Endothelial cell of umbilical vein (primary cell): ENCODE measurements around the gene U2AF2. TPM values are rescaled to one million over a fixed set of nuclear protein-coding genes. Genes with fewer than 3 reads are reported as not detected.

Experiments used
- BruUV-seq: library from RNA; stranded (reverse); fragments of 400-500 nt; replicated peaks from 2 replicates; lab custom pipeline; 2021; lab: Mats Ljungman, UMichigan
- CTCF ChIA-PET: fragments of 300-600, 350-600 bp; sonication (Branson Sonifier 250); formaldehyde crosslinking; loops from one replicate; lab custom pipeline; 2021; ENCODE audit warnings: antibody characterized with exemption, inconsistent platforms; lab: Charles Lee
- POLR2A ChIA-PET: fragments of 300-600, 350-600 bp; sonication (Branson Sonifier 250); formaldehyde crosslinking; loops from one replicate; lab custom pipeline; 2021; ENCODE audit warnings: antibody characterized with exemption, inconsistent platforms; lab: Charles Lee
- DNase-seq: peaks from one replicate; pipeline ENCODE4 v3.0.0-alpha.2; 2011; ENCODE audit warnings: low read depth, low spot score
- FAIRE-seq: peaks from 2 replicates; lab custom pipeline; 2011; peaks lifted over from hg19 to GRCh38; lab: Jason Lieb, UNC
- H2AFZ ChIP-seq: 2 replicates; pipeline ENCODE4 v1.6.0; 2012; ENCODE audit warnings: low read depth, low read length, control low read depth, inconsistent platforms
- H3K27ac ChIP-seq: 2 replicates; pipeline ENCODE4 v1.5.1; 2011; ENCODE audit warnings: low read depth, mild to moderate bottlenecking, control low read depth, low read length, moderate library complexity; ENCODE audit not compliant: insufficient read depth
- H3K27me3 ChIP-seq, 2 experiments: 2 replicates each; pipeline versions ENCODE4 v1.6.0 to v1.6.1; 2011; ENCODE audit warnings: low read length in 2 of 2, mixed read lengths in 1 of 2; ENCODE audit not compliant: control insufficient read depth in 2 of 2, insufficient read depth in 2 of 2
- H3K36me3 ChIP-seq, 2 experiments: 2 replicates in 1 of 2; 3 replicates in 1 of 2; pipeline ENCODE4 v1.5.1; 2011; ENCODE audit warnings: low read length in 2 of 2, mild to moderate bottlenecking in 1 of 2, moderate library complexity in 1 of 2; ENCODE audit not compliant: control insufficient read depth in 2 of 2, insufficient read depth in 2 of 2; ENCODE audit errors: extremely low read depth in 1 of 2
- H3K4me1 ChIP-seq: 3 replicates; pipeline ENCODE4 v1.5.1; 2011; ENCODE audit warnings: mild to moderate bottlenecking, low read length; ENCODE audit not compliant: control insufficient read depth, insufficient read depth; ENCODE audit errors: extremely low read depth
- H3K4me2 ChIP-seq: 2 replicates; pipeline ENCODE4 v1.6.1; 2011; ENCODE audit warnings: low read length, control low read depth, mixed read lengths; ENCODE audit not compliant: insufficient read depth
- H3K4me3 ChIP-seq, 3 experiments: fragments of 200-600 bp in 1 of 3; sonication (generic), shearing (Covaris generic) in 1 of 3; replicated peaks in 1 of 3; 2 replicates each; pipeline ENCODE4 v1.5.1; 2011 to 2016; ENCODE audit warnings: control low read depth in 3 of 3, low read length in 3 of 3, mild to moderate bottlenecking in 2 of 3, inconsistent platforms in 1 of 3, low read depth in 1 of 3, moderate library complexity in 1 of 3; ENCODE audit not compliant: insufficient read depth in 1 of 3
- H3K79me2 ChIP-seq: 2 replicates; pipeline ENCODE4 v1.6.0; 2012; ENCODE audit warnings: low read length, inconsistent platforms; ENCODE audit not compliant: control insufficient read depth, insufficient read depth
- H3K9ac ChIP-seq: replicated peaks from 2 replicates; pipeline ENCODE3; 2011; ENCODE audit warnings: low read length, control low read depth; ENCODE audit not compliant: insufficient read depth; ENCODE audit errors: extremely low read depth
- H3K9me1 ChIP-seq: replicated peaks from 3 replicates; pipeline ENCODE4 v1.6.0; 2011; ENCODE audit warnings: mild to moderate bottlenecking, low read length; ENCODE audit not compliant: control insufficient read depth, insufficient read depth; ENCODE audit errors: extremely low read depth
- H3K9me3 ChIP-seq: replicated peaks from 2 replicates; pipeline ENCODE4 v1.5.1; 2012; ENCODE audit warnings: low read length, inconsistent platforms; ENCODE audit not compliant: control insufficient read depth, insufficient read depth
- H4K20me1 ChIP-seq: replicated peaks from 2 replicates; pipeline ENCODE3; 2011; ENCODE audit warnings: mild to moderate bottlenecking, low read length; ENCODE audit not compliant: control insufficient read depth, insufficient read depth; ENCODE audit errors: extremely low read depth
- CTCF ChIP-seq, 2 donors: IDR thresholded peaks; 1 replicate in 1 of 2; 2 replicates in 1 of 2; pipeline ENCODE4 v1.5.1; 2011; ENCODE audit warnings: low read length in 2 of 2, mild to moderate bottlenecking in 2 of 2, moderate library complexity in 2 of 2, control low read depth in 1 of 2, inconsistent platforms in 1 of 2, low read depth in 1 of 2; ENCODE audit not compliant: insufficient read depth in 1 of 2; ENCODE audit errors: extremely low read depth in 1 of 2
- EZH2 ChIP-seq: IDR thresholded peaks from 2 replicates; pipeline ENCODE4 v1.6.1; 2012; ENCODE audit warnings: borderline replicate concordance, low read depth, mild to moderate bottlenecking, moderate library complexity, low read length, inconsistent platforms; ENCODE audit not compliant: severe bottlenecking
- FOS ChIP-seq: IDR thresholded peaks from 2 replicates; pipeline ENCODE4 v1.6.1; 2011; ENCODE audit warnings: mild to moderate bottlenecking, low read length, moderate library complexity, borderline replicate concordance; ENCODE audit not compliant: insufficient read depth
- GATA2 ChIP-seq: IDR thresholded peaks from 2 replicates; pipeline ENCODE4 v1.7.0; 2011; ENCODE audit warnings: low read depth, mild to moderate bottlenecking, moderate library complexity, mixed read lengths, low read length; ENCODE audit not compliant: insufficient read length, insufficient read depth
- JUN ChIP-seq: IDR thresholded peaks from 2 replicates; pipeline ENCODE4 v1.6.1; 2011; ENCODE audit warnings: borderline replicate concordance, low read depth; ENCODE audit not compliant: insufficient read length, insufficient read depth
- MAX ChIP-seq: IDR thresholded peaks from 2 replicates; pipeline ENCODE4 v1.6.1; 2011; ENCODE audit not compliant: insufficient read depth, insufficient read length
- MYC ChIP-seq: IDR thresholded peaks from one replicate; pipeline ENCODE4 v1.6.1; 2011; ENCODE audit warnings: mild to moderate bottlenecking, low read depth, low read length
- POLR2A ChIP-seq: IDR thresholded peaks from 2 replicates; pipeline ENCODE4 v1.6.1; 2012; ENCODE audit warnings: low read depth, mild to moderate bottlenecking, control low read depth, low read length
- POLR2AphosphoS5 ChIP-seq: IDR thresholded peaks from 2 replicates; pipeline ENCODE4 v1.6.1; 2012; ENCODE audit warnings: low read depth, mild to moderate bottlenecking, control low read depth, low read length, moderate library complexity; ENCODE audit not compliant: insufficient read depth
- dilution Hi-C: fragments of 300-500 bp; cut with MboI; formaldehyde crosslinking; loops from one replicate; pipeline ENCODE4 v1.15.0; 2019; ENCODE audit warnings: low sequenced_read_pairs; ENCODE audit not compliant: extremely low pct_ligation_motif_present
- intact Hi-C: fragments of 100-400 bp; cut with micrococcal nuclease; formaldehyde crosslinking; loops from one replicate; pipeline ENCODE4 v1.10.0; 2022
- polyA plus RNA-seq, 4 experiments: library from polyadenylated mRNA; depleted of rRNA in 3 of 4; stranded (reverse) in 3 of 4; unstranded in 1 of 4; fragments of >200 nt; gene quantifications; 2 replicates each; pipeline versions ENCODE4 v1.2.1 to v1.2.3, GENCODE V29; 2011 to 2012; ENCODE audit warnings: missing spikeins in 1 of 4
- total RNA-seq: library from RNA; stranded (reverse); gene quantifications from 2 replicates; pipeline ENCODE4 v1.2.3, GENCODE V29; 2021

Gene U2AF2
- total and polyA plus RNA-seq, 2 donors (not counting 3 experiments of a cell fraction or from before 2014, with no cell fraction given), result 183 to 259 TPM

GRCh38 chr19:55702131-55702627, 47.3 kb downstream of the U2AF2 start:
- H3K4me2 ChIP-seq, result no peak overlapping the region
- BruUV-seq, result no TSS peak
- no peaks in the 10 kb centered on the region for H3K9me1 ChIP-seq
- H3K9ac ChIP-seq, result no peak overlapping the region
- H3K27me3 ChIP-seq, result no peaks in the 10 kb centered on the region
- H3K36me3 ChIP-seq, result peaks cover 0 to 11% of the 10 kb centered on the region in 2 experiments
- no peak for DNase-seq
- intact Hi-C loops (loop anchor here (10.0 kb wide), 1 partner anchor 633 kb away; no protein-coding TSS in a partner anchor), dilution Hi-C loops (no loop called here)
- H2AFZ ChIP-seq, result no peak overlapping the region
- no peak overlapping the region for H3K4me3 ChIP-seq
- no peaks in the 10 kb centered on the region for H3K9me3 ChIP-seq
- TF ChIP-seq GATA2 (no peak), MYC (no peak), EZH2 (no peak), MAX (no peak), CTCF (IDR thresholded peaks at IDR 0.05; ENCODE audit: extremely low read depth in 1 of 2, insufficient read depth in 1 of 2, low read depth in 1 of 2, low read length in 2 of 2) (no peak), JUN (no peak), POLR2AphosphoS5 (no peak), POLR2A (no peak), FOS (no peak)
- H3K79me2 ChIP-seq, result no peaks in the 10 kb centered on the region
- no peaks in the 10 kb centered on the region for H4K20me1 ChIP-seq
- ChIA-PET CTCF (no interaction called here), POLR2A (no interaction called here)
- FAIRE-seq, result no peak
- H3K27ac ChIP-seq, result no peak overlapping the region
- H3K4me1 ChIP-seq, result no peaks in the 10 kb centered on the region
